Neural cell (in vitro differentiated cells): ENCODE measurements around the gene FNDC3B. TPM values are rescaled to one million over a fixed set of nuclear protein-coding genes. Genes with fewer than 3 reads are reported as not detected.

ENCODE experiments used
- H2AFZ ChIP-seq: fragments of 200-600, 300-800 bp; sonication (generic), shearing (Covaris generic); 2 replicates; pipeline ENCODE4 v1.6.0; 2014; ENCODE audit warnings: low read depth, mild to moderate bottlenecking, antibody characterized with exemption, low read length, moderate library complexity
- H3F3A ChIP-seq: fragments of 200-600 bp; shearing (Covaris generic); 2 replicates; pipeline ENCODE4 v1.6.1; 2016; ENCODE audit warnings: mild to moderate bottlenecking, moderate library complexity, mixed read lengths, antibody characterized with exemption, low read length; ENCODE audit not compliant: insufficient read depth, poor library complexity, severe bottlenecking
- H3K27ac ChIP-seq: fragments of 200-600, 300-800 bp; sonication (generic), shearing (Covaris generic); 2 replicates; pipeline ENCODE4 v1.5.1; 2014; ENCODE audit warnings: mild to moderate bottlenecking, low read length, moderate library complexity
- H3K27me3 ChIP-seq: fragments of 300-800, 200-600 bp; sonication (generic), shearing (Covaris generic); 2 replicates; pipeline ENCODE4 v1.6.0; 2014; ENCODE audit warnings: mild to moderate bottlenecking, low read depth, low read length, moderate library complexity; ENCODE audit not compliant: insufficient read depth
- H3K36me3 ChIP-seq: fragments of 300-800, 200-600 bp; sonication (generic), shearing (Covaris generic); 2 replicates; pipeline ENCODE4 v1.5.1; 2014; ENCODE audit warnings: mild to moderate bottlenecking, antibody characterized with exemption, low read length, moderate library complexity; ENCODE audit not compliant: insufficient read depth
- H3K4me2 ChIP-seq: fragments of 300-800, 200-600 bp; sonication (generic), shearing (Covaris generic); 2 replicates; pipeline ENCODE4 v1.6.0; 2014; ENCODE audit warnings: mild to moderate bottlenecking, low read length
- H3K4me3 ChIP-seq: fragments of 300-800, 200-600 bp; sonication (generic), shearing (Covaris generic); 2 replicates; pipeline ENCODE4 v1.5.1; 2014; ENCODE audit warnings: mild to moderate bottlenecking, low read length, moderate library complexity
- H3K79me2 ChIP-seq: fragments of 200-600 bp; shearing (Covaris generic); replicated peaks from 2 replicates; pipeline ENCODE4 v1.6.0; 2014; ENCODE audit warnings: mild to moderate bottlenecking, low read length, moderate library complexity; ENCODE audit not compliant: insufficient read depth
- H3K9ac ChIP-seq: fragments of 300-800, 200-600 bp; sonication (generic), shearing (Covaris generic); 2 replicates; pipeline ENCODE4 v1.6.1; 2016; ENCODE audit warnings: mild to moderate bottlenecking, low read length, mixed read lengths
- H3K9me2 ChIP-seq: fragments of 200-600 bp; shearing (Covaris generic); 2 replicates; pipeline ENCODE4 v1.6.1; 2016; ENCODE audit warnings: mild to moderate bottlenecking, low read length, mixed read lengths; ENCODE audit not compliant: insufficient read depth
- H3K9me3 ChIP-seq: fragments of 200-600, 300-800 bp; sonication (generic), shearing (Covaris generic); 2 replicates; pipeline ENCODE4 v1.6.1; 2016; ENCODE audit warnings: mild to moderate bottlenecking, mixed run types, low read length, moderate library complexity, mixed read lengths
- H4K20me1 ChIP-seq: fragments of 200-600 bp; shearing (Covaris generic); 2 replicates; pipeline ENCODE4 v1.6.1; 2016; ENCODE audit warnings: mild to moderate bottlenecking, mixed run types; ENCODE audit not compliant: insufficient read depth
- CTCF ChIP-seq: fragments of 450-650 bp; IDR thresholded peaks from 2 replicates; pipeline ENCODE4 v1.5.1; 2014; ENCODE audit warnings: antibody characterized with exemption, mild to moderate bottlenecking, moderate library complexity; ENCODE audit not compliant: poor library complexity, severe bottlenecking
- EP300 ChIP-seq: fragments of 450-650 bp; conservative IDR thresholded peaks from 2 replicates; pipeline ENCODE4 v1.6.1; 2014; ENCODE audit warnings: antibody characterized with exemption, mild to moderate bottlenecking, moderate library complexity; ENCODE audit not compliant: poor library complexity, severe bottlenecking
- EZH2 ChIP-seq: fragments of 200-600, 300-800 bp; shearing (Covaris generic), sonication (generic); IDR thresholded peaks from 2 replicates; pipeline ENCODE4 v1.6.1; 2014; ENCODE audit warnings: antibody characterized with exemption, low read length, borderline replicate concordance, mild to moderate bottlenecking; ENCODE audit not compliant: insufficient read depth, poor library complexity, severe bottlenecking
- MXI1 ChIP-seq: fragments of 450-650 bp; conservative IDR thresholded peaks from 2 replicates; pipeline ENCODE4 v1.6.1; 2014; ENCODE audit warnings: antibody characterized with exemption, mild to moderate bottlenecking; ENCODE audit not compliant: poor library complexity, severe bottlenecking
- POLR2AphosphoS5 ChIP-seq: IDR thresholded peaks from 2 replicates; pipeline ENCODE4 v1.6.1; 2012
- RAD21 ChIP-seq: fragments of 450-650 bp; conservative IDR thresholded peaks from 2 replicates; pipeline ENCODE4 v1.6.1; 2014; ENCODE audit warnings: antibody characterized with exemption, mild to moderate bottlenecking, moderate library complexity
- SMC3 ChIP-seq: fragments of 450-650 bp; conservative IDR thresholded peaks from 2 replicates; pipeline ENCODE4 v1.6.1; 2014; ENCODE audit warnings: antibody characterized with exemption, mild to moderate bottlenecking, moderate library complexity; ENCODE audit not compliant: poor library complexity
- TAF1 ChIP-seq: IDR thresholded peaks from 2 replicates; pipeline ENCODE4 v1.6.1; 2012; ENCODE audit warnings: low read depth
- polyA plus RNA-seq: library from polyadenylated mRNA; depleted of rRNA; stranded (reverse); fragments of >200 nt; gene quantifications from 2 replicates; pipeline ENCODE4 v1.2.3, GENCODE V29; 2014
- TF ChIP-seq, protein P1 (sequence below): IDR thresholded peaks from 2 replicates; pipeline ENCODE4 v1.6.1; 2012; ENCODE audit warnings: borderline replicate concordance

The FNDC3B gene
- polyA plus RNA-seq, 1 donor from 2014 or later = 4.9 TPM

GRCh38 chr3:172268425-172268824 lies 229.0 kb downstream of the FNDC3B start:
- Histone ChIP-seq H3K4me3 (no peak overlapping the region), H3K9me3 (no peaks in the 10 kb centered on the region), H3K27ac (no peak overlapping the region), H3K79me2 (no peaks in the 10 kb centered on the region), H2AFZ (no peak overlapping the region), H3F3A (no peaks in the 10 kb centered on the region), H3K9me2 (no peaks in the 10 kb centered on the region), H3K27me3 (no peaks in the 10 kb centered on the region), H3K9ac (no peak overlapping the region), H3K36me3 (no peaks in the 10 kb centered on the region), H3K4me2 (no peak overlapping the region), H4K20me1 (no peaks in the 10 kb centered on the region)
- TF ChIP-seq POLR2AphosphoS5 (no peak), MXI1 (no peak), TAF1 (no peak), EZH2 (no peak), EP300 (no peak), SMC3 (no peak), RAD21 (no peak), CTCF (no peak)
- TF ChIP-seq, protein P1, sequence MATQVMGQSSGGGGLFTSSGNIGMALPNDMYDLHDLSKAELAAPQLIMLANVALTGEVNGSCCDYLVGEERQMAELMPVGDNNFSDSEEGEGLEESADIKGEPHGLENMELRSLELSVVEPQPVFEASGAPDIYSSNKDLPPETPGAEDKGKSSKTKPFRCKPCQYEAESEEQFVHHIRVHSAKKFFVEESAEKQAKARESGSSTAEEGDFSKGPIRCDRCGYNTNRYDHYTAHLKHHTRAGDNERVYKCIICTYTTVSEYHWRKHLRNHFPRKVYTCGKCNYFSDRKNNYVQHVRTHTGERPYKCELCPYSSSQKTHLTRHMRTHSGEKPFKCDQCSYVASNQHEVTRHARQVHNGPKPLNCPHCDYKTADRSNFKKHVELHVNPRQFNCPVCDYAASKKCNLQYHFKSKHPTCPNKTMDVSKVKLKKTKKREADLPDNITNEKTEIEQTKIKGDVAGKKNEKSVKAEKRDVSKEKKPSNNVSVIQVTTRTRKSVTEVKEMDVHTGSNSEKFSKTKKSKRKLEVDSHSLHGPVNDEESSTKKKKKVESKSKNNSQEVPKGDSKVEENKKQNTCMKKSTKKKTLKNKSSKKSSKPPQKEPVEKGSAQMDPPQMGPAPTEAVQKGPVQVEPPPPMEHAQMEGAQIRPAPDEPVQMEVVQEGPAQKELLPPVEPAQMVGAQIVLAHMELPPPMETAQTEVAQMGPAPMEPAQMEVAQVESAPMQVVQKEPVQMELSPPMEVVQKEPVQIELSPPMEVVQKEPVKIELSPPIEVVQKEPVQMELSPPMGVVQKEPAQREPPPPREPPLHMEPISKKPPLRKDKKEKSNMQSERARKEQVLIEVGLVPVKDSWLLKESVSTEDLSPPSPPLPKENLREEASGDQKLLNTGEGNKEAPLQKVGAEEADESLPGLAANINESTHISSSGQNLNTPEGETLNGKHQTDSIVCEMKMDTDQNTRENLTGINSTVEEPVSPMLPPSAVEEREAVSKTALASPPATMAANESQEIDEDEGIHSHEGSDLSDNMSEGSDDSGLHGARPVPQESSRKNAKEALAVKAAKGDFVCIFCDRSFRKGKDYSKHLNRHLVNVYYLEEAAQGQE = no peak

DNA sequence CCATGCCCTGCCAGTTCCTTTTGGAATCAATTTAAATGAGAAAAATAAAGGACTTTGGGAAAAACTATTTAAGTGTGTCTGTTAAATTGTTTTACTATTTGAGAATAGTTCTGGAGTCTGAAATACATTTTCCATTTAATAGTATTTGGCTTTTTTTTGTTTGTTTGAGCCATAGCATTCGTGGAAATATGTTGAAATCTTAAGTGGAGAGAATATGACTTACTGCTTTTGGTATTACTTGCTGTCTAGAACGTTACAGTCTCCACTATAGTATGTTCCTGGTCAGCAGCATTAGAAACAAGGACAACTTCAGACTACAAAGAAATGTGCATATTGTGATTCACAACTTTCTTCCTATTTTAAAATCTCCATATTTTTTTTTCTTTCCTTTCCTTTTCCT lies 229.5 kb downstream of the FNDC3B start:
- no peak overlapping the region for H3K9ac ChIP-seq
- H3K27me3 ChIP-seq = no peaks in the 10 kb centered on the region
- H3K27ac ChIP-seq = no peak overlapping the region
- H3F3A ChIP-seq = no peaks in the 10 kb centered on the region
- no peak overlapping the region for H3K4me3 ChIP-seq
- H4K20me1 ChIP-seq = no peaks in the 10 kb centered on the region
- H2AFZ ChIP-seq = no peak overlapping the region
- no peaks in the 10 kb centered on the region for H3K79me2 ChIP-seq
- no peak overlapping the region for H3K4me2 ChIP-seq
- no peaks in the 10 kb centered on the region for H3K36me3 ChIP-seq
- H3K9me2 ChIP-seq = no peaks in the 10 kb centered on the region
- no peaks in the 10 kb centered on the region for H3K9me3 ChIP-seq
- no peak for TF ChIP-seq SMC3
- no peak for TF ChIP-seq EP300
- TF ChIP-seq POLR2AphosphoS5 = no peak
- TF ChIP-seq MXI1 = no peak
- TF ChIP-seq, protein P1 = no peak
- TF ChIP-seq CTCF = no peak
- TF ChIP-seq RAD21 = no peak
- TF ChIP-seq EZH2 = no peak
- TF ChIP-seq TAF1 = no peak
